GM18907 (cell line): Measurements from ENCODE around the gene PSMD4.
"Not testable (repeated sequence)": the region's sequence is repeated elsewhere in the genome, so short reads cannot be mapped to it uniquely, and the experiment has no call there.

ENCODE experiments used
- ATAC-seq: cut with Tn5 transposase; IDR thresholded peaks from one replicate; pipeline ENCODE4 v1.9.1; 2021; ENCODE audit warnings: mild to moderate bottlenecking, moderate library complexity; ENCODE audit not compliant: unreplicated experiment

Gene PSMD4

DNA sequence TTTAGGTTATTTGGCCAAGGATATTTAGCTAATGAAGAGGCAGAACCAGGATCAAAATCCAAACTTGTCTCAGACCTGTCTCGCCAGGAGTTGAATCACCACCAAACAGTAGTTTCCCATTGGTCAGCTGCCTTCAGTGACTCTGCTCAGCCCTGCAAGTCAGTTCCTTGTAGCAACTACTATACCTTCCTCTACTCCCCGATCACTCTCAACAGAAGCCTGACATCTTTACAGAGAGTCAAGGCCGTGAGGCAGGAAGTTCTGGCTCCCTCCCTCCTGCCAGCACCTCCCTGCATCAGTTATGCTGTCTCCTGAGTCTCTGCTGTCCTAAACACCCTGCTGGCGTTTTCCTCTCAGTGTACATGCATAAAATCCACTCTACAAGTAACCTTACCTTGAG, 13.2 kb downstream of the PSMD4 start:
- ATAC-seq: no peak

DNA sequence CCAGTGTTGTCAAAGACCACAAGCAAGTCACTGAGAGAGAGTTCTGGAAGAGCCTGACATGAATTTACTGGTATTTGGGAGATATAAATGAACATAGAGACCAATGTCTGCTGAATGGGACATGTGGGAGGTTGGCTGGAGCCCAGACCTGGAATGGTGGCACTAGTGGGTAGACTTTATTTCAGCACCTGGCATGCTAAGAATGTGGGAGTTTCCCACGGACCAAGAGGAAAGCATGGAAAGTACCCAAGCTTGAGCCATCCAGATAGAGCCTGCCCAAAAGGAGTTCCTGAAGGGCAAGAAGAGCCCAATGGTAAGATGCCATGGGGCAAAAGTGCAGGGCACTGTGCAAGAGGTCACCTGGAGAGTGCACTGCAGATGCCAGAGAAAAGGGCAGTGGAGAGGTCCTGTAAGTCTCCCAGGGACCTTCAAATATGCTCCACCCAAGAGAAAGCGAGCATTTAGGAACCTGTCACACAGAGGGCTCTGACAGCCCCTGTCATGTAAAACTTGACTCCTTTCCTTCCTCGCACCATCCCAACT, 19.5 kb downstream of the PSMD4 start:
- ATAC-seq: no peak

DNA sequence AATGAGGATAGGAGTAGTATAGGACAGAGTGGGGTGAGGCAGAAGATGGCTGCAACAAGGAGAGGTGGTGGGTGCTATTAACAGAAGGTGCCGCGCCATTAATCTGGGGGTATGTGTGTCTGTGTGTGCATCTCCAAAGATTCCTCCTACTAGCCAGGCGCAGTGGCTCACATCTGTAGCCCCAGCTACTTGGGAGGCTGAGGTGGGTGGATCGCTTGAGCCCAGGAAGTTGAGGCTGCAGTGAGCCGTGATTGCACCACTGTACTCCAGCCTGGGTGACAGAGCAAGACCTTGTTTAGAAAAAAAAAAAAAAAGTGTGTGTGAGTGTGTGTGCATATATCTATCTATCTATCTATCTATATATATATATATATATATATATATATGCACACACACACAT, 20.8 kb downstream of the PSMD4 start:
- not testable (repeated sequence) for ATAC-seq

DNA sequence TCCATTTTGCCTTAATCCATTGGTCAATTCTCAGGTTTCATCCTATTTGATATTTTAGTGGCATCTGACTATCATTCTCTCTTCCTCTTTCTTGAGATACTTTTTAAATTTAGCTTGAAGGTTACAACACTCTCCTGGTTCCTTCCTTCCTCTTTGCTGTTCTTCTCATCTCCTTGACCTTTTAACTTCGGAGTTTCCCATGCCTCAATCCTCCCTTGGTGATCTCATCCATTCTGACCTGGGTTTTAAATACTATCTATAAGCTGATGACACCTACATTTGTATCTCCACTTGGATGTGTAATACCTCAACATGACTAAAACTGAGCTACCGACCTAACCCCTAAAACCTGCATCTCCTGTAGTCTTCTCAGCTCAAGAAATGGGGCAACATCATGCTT, 22.7 kb downstream of the PSMD4 start:
- ATAC-seq: no peak

DNA sequence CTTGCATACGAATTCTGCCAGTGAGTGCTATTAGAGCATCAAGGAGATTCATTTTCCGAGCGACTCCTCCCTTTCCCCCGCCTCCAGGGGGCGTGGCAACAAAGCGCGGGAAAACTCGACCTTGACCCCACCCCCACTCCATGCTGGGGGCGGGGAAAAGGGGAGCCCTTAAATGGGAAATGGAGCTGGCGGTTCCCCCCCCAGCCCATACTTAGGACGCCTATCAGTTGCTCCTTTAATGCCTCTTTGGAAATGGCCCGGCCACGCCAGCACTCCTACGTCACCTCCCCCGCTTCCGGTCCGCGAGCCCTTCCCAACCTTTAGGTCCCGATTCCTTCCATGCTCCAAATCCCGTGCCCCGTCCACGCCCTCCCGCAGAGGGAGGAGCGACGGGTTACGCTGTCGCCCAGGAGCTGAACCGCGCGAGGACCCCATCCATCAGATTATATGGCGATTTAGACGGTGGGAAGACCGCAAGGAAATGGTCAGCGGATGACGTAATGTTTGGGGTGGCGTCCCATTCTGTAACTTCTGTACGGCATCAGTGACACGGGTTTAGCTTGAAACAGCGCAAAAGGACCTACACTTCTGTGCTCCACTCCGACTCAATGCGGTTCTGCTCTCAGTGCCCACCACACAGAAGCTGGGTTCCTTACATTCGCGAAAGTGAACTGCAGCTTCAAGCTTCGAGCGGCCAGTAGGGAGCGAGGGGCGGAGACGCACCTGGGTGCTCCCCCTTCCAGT, 26.9 kb downstream of the PSMD4 start:
- peak; percentile 35 for ATAC-seq

DNA sequence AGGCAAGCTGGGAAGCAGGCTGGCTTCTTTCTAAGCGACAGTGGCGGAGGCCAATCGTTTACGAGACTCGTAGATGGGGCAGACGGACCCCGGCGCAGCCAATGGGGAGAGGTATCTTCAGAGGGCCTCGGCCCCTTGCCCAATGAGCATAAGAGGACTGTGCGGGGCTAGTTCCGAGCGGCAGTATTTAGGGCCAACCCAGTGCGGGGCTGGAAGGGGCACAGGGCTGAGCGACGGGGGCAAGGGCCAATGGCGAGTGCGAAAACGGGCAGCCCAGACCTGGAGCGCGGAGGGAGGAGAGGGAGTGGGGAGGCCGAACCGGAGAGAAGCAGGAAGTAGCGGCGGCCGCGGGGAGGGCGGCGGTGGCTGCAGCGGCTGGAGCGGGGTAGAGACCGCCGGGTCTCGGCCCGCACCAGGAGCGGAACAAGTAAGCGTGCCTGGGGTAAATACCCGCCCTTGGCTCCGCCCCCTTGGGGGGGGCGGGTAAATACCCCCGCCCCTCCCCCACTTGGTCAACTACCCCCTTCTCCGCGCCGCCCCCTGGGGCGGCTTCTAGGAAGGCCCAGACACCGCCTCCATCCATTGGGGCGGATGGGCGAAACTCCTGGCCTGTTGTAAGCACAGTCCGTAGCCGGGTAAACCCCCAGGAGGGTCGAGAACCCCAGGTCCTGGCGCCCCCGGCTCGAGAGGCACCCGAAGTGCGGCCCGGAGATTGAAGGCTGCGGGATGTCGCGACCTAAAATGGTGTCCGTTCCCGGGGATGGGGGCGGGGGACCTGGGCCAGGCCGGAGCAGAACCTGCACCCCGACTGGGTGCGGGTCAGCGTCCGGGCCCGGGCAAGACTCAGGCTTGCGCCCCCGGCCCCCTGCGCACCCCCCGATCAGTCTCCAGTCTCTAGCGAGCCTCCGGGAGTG, 27.7 kb downstream of the PSMD4 start, which contains the start of gene ZNF687:
Gene ZNF687, plus strand, starts transcription at position 331 of the 914 bp plus-strand sequence. CDS start 3,993 bp downstream, outside the sequence.
- ATAC-seq: peak; percentile 89

DNA sequence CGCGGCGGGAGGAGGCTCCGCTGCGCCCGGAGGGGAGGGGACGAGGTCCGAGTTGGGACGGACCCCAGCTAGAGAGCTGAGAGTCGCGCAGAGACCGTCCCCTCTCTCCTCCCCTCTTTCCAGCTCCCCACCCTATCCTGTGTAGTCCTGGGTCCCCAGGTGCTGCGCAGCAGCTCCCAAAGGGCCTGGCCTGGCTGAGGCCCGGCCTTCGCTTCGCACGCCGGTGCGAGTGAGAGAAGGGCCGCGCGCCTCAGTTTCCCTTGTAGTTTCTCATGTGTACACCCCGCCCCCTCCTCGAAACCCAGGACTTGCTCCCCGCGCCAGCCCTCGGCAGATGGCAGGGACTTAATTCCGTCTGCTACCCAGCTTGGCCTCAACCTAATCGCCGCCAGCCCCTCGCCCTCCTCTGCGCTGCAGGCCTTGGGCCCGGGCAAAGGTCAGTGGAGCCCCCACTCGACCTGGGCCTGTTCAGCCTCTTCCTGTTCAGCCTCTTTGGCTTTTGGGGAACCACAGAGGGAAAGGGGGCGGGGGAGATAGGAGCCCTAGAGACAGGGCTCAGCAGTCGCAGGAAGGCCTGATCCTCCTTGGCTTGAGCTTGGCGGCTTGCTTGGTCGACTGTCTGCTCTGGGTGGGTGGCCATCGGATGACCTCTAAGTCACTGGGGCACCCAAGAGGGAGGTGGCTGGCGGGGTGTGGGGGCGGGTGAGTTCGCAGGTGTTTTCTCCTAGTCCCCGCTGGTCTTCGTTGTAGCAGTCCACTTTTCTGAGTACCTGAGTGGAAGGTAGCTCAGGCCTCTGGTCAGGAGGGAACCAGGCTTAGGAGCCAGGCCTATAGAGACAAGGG, 28.6 kb downstream of the PSMD4 start:
- ATAC-seq: no peak

DNA sequence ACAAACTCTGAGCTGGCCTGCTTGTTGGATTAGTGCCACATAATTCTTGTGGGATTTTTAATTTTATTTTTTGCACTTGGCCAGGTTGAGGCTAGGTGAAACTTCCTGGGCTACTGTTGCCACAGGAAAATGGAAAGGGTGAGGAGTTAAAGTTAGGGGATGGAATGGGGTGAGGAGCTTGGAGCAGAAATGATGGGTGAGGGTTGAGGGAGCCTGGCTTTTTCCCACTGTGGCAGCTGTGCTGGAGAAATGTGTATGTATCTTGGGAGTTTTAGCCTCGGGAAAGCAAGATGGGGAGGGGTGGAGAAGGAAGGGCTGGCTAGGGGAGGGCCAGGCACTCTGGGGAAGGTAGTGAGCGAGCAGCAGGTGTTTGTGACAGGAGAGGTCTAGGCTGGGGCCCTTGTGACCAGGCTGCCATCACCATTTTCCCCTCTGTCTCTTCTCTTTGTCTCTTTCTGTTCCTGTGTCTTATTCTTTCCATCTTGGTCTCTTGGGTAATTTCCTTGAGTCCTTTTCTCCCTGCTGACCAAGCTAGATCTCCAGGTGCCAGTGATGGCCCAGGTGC, 29.6 kb downstream of the PSMD4 start:
- ATAC-seq: no peak

DNA sequence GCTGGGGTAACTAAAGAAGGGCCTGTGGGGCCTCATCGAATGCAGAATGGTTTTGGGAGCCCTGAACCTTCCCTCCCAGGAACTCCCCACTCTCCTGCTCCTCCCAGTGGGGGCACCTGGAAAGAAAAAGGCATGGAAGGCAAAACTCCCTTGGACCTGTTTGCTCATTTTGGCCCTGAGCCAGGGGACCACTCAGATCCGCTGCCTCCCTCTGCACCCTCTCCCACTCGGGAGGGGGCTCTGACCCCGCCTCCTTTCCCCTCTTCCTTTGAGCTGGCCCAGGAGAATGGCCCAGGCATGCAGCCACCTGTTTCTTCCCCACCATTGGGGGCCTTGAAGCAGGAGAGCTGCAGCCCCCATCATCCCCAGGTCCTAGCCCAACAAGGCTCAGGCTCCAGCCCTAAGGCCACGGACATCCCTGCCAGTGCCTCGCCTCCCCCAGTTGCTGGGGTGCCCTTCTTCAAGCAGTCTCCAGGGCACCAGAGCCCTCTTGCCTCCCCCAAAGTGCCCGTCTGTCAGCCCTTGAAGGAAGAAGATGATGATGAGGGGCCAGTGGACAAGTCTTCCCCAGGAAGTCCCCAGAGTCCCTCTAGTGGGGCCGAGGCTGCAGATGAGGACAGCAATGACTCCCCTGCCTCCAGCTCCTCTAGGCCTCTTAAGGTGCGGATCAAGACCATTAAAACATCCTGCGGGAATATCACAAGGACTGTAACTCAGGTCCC, 32.2 kb downstream of the PSMD4 start:
- no peak for ATAC-seq

DNA sequence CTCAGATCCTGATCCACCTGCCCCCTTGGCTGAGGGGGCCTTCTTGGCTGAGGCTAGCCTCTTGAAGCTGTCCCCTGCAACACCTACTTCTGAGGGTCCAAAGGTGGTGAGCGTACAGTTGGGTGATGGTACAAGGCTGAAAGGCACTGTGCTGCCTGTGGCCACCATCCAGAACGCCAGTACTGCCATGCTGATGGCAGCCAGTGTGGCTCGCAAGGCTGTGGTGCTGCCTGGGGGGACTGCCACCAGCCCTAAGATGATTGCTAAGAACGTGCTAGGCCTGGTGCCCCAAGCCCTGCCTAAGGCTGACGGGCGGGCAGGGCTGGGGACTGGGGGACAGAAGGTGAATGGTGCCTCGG, 32.8 kb downstream of the PSMD4 start:
- ATAC-seq: no peak

DNA sequence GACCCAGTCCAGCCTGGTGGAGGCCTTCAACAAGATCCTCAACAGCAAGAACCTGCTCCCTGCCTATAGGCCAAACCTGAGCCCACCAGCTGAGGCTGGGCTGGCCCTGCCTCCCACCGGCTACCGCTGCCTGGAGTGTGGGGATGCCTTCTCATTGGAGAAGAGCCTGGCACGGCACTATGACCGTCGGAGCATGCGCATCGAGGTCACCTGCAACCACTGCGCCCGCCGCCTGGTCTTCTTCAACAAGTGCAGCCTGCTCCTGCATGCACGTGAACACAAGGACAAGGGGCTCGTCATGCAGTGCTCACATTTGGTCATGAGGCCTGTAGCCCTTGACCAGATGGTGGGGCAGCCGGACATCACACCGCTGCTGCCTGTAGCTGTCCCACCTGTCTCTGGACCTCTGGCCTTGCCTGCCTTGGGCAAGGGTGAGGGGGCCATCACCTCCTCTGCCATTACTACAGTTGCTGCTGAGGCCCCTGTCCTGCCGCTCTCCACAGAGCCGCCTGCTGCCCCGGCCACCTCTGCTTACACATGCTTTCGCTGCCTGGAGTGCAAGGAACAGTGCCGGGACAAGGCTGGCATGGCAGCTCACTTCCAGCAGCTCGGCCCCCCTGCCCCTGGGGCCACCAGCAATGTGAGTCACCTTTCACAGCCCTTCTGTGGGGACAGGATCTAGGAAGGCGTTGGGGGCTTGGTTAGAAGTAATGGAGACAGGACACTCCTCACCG, 33.4 kb downstream of the PSMD4 start:
- no peak for ATAC-seq

DNA sequence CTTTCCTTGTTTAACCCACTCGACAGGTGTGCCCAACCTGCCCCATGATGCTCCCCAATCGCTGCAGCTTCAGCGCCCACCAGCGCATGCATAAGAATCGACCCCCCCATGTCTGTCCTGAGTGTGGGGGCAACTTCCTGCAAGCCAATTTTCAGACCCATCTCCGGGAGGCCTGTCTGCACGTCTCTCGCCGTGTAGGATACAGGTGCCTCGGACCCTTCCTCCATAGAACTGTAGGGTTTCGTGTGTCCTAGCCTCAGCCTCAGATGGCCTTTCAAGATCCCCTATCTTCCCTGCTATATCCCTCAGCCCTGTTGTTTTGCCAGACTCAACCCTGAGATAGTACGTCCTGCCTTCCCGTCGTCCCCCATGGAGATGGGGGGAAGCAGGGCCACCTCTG, 34.0 kb downstream of the PSMD4 start:
- no peak for ATAC-seq

DNA sequence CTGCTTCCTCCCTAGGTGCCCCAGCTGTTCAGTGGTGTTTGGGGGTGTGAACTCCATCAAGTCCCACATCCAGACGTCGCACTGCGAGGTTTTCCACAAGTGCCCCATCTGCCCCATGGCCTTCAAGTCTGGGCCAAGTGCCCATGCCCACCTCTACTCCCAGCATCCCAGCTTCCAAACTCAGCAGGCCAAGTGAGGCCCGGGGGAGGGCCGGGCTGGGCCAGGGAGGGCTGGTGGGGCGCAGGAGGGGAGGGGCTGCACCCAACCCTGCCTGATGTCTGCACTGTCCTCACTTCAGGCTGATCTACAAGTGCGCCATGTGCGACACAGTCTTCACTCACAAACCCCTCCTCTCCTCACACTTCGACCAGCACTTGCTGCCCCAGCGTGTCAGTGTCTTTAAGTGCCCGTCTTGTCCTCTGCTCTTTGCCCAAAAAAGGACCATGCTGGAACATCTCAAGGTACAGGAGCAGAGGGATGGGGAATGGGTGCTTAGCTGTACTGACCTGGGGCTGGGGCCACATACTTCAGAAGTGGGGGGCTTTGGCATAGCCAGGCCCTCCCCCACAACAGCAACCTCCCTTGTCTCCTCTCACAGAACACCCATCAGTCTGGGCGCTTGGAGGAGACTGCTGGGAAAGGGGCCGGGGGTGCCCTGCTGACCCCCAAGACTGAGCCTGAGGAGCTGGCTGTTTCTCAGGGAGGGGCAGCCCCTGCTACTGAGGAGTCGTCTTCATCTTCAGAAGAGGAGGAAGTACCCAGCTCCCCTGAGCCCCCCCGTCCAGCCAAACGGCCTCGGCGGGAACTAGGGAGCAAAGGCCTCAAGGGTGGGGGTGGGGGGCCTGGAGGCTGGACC, 34.8 kb downstream of the PSMD4 start:
- no peak for ATAC-seq

DNA sequence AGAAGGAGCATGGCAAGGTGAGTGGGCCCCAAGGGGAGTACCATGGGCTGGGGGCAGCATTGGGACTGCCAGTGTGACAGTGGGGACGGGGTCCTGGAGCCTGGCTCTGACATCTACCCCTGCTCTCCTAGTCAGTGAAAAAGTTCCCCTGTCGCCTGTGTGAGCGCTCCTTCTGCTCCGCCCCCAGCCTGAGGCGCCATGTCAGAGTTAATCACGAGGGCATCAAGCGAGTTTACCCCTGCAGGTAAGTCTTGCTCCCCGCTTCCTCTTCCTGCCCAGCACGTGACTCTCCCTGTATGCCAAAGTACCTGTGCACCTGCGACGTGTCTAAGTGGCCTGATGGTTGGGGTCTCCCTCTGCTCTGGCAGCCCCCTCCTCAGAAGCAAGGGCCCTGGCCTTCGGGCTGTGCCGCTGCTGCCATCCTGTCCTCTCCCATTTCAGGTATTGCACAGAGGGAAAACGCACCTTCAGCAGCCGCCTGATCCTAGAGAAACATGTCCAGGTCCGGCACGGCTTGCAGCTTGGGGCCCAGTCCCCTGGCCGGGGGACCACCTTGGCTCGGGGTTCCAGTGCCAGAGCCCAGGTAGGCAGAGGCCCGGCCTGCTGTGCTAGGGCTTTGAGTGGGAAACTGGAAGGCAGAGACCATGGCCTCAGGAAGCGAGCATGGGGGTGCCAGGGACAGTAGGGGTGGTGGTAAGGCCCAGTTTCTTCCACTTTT, 35.6 kb downstream of the PSMD4 start:
- no peak for ATAC-seq

DNA sequence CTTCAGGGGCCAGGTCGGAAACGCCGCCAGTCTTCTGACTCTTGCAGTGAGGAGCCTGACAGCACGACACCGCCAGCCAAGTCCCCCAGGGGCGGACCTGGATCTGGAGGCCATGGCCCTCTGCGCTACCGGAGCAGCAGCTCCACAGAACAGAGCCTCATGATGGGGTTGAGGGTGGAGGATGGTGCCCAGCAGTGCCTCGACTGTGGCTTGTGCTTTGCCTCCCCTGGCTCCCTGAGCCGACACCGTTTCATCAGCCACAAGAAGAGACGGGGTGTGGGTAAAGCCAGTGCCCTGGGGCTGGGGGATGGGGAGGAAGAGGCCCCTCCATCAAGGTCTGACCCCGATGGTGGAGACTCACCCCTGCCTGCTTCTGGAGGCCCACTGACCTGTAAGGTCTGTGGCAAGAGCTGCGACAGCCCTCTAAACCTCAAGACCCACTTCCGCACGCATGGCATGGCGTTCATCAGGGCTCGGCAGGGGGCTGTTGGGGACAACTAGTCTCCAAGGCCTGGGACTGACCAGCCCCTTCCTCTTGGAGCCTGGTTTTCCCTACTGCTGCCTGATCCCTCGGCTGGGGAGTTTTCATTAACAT, 36.3 kb downstream of the PSMD4 start:
- ATAC-seq: no peak

DNA sequence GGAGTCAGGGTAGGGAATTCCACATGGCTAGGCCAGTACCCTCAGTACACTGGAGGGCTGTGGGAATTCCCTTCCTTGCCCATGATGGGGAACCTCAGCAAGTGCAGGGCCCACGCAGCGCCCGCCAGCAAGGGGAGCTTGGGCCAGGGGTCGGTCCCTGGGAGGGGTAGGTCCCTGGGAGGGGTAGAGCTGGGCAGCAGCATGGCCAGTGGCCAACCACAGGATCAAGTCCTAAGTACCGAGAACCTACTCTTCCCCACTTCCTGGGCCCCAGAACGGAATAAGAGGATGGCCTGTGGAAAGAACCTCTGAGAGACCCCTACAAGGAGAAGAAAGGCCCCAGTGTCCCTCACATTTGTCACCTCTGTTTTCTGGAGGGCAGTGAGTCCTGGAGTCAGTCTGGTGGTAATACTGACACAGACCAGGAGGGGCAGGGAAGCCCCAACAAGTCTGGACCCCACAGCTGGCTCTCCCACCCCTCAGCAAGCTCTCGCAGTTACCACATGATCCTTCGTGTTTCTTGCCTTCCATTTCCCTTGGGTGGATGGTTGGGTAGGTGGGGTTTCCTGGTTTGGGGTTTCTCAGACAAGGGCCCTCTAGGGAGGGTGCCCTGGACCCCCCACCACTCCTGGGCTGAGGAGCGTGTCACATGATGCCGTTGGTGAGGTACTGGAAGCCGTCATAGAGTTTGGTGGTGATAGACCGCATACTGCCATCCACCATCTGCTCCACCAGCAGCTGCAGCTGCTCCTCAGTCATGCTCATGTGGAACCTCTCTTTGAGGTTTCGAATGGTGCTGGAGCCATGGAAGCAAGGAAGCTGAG, 37.9 kb downstream of the PSMD4 start:
- ATAC-seq: no peak
